GM21529 (cell line): Measurements from ENCODE around the gene BIK.
"Not testable (repeated sequence)": the region's sequence is repeated elsewhere in the genome, so short reads cannot be mapped to it uniquely, and the experiment has no call there.

ENCODE experiments used
- ATAC-seq: cut with Tn5 transposase; IDR thresholded peaks from one replicate; pipeline ENCODE4 v1.9.1; 2021; ENCODE audit not compliant: unreplicated experiment

BIK gene

GRCh38 chr22:43104056-43104625 lies 6.4 kb upstream of the BIK start:
- not testable (repeated sequence) for ATAC-seq

- not testable (repeated sequence) for ATAC-seq
These were observed 5.6 kb upstream of the BIK start for GRCh38 chr22:43104950-43105349.

GRCh38 chr22:43106302-43106701 lies 4.2 kb upstream of the BIK start:
- ATAC-seq, result no peak

GRCh38 chr22:43109511-43109910 lies 1.0 kb upstream of the BIK start:
- no peak for ATAC-seq

DNA sequence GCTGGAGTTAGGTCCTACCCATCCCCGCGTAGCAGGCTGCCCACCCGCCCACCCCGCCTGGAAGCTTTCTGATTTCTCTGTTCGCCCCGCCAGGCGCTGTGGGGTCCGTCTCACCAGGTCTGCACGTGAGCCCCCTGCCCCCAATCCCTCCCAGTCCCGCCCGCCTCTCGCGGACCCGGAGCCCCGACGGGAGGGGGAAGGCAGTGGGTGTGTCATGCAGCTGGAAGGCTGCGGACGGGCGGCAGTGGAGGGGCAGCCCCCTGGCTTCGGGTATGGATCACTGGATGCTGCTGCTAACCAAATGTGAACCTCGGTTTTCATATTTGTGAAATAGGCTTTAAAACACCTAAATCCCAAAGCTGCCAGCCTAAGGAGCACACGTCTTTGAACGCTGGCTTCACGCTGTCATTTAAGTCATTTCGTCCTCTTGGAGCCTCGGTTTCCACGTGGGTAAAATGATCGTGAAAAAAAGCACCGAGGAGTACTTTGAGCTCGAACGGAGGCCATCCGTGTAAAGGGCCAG lies 568 bp upstream of the BIK start:
- no peak for ATAC-seq

- peak; percentile 55 for ATAC-seq
These were observed 525 bp downstream of the BIK start for GRCh38 chr22:43110927-43111623.

- no peak for ATAC-seq
These were observed 3.1 kb downstream of the BIK start for GRCh38 chr22:43113526-43114251.

DNA sequence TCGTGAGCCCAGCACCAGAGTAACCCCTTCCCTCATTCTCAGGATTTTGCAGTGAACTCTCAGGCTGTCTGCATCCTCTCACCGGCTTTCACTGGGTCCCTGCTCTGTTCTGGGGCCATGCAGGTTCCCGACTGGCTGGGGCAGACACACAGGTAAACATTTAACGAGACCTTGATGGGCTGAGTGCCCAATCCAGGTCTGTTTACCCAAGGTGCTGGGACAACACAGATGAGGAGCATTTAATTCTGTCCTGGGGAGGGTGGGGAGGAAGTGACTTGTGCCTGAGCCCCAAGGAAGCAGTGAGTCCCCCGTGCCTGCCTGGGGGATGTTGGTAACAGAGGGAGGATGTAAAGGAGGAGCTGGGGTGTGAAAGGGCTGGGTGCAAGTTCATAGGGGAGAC lies 4.4 kb downstream of the BIK start:
- no peak for ATAC-seq

GRCh38 chr22:43116932-43117331 lies 6.4 kb downstream of the BIK start:
- ATAC-seq, result no peak

DNA sequence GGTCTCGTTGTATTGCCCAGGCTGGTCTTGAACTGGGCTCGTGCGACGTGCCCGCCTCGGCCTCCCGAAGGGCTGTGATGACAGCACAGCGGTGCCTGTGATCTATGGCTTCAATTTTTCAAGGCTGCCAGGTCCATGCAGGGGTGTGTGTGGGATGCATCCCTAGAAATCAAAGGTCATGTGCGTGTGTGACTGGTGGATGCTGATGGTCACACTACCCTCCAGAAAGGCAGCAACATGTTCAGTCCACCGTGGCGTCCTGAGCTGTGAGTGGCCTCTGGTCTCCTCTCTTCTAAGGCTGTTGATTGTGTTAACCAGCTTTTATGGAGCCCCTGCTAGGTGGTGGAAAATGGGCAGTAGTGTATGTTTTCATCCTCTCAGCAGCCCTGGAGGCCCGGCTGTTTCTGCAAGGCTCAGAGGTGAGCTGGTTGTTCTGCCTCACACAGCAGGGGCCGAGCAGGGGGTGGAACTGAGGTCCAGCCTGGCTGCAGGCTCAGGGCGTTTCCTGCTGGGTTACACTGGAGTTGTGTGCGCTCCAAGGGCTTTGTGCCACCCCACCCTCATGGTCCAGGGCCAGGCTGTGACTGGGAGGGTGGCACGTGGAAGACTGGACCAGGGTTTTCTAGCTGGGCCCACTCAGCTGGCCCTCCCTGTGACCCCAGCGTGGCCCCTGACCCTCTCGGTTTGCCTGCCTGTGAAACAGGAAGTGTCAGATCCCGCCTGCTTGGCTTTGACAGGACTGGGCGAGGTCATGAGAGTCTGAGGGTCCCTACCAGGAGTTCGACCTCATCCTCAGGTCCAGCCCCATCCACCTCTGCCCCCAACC lies 7.7 kb downstream of the BIK start:
- ATAC-seq, result no peak

DNA sequence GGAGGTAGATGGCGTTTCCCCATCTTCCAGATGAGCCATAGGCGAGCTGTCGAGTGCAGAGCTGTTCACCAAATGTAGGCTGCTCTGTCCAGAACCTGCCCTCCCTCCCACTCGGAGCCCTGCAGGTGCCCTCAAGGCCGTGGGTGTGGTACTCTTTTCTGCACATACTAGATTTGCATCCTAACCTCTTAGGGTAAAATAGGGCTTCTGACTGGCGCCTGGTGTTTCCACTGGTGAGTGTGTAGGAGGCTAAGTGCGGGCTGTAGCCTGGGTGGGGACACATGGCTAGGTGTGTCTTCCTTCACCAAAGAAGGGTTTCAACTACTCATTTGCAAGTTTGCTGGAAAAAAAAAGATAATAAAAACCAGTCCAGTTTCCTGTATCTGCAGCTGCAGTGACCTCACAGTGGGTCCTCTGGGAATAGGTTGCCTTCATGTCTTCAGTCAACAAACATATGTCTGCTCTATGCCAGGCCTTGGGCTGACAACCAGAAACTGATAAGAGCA lies 8.5 kb downstream of the BIK start:
- peak; percentile 72 for ATAC-seq

DNA sequence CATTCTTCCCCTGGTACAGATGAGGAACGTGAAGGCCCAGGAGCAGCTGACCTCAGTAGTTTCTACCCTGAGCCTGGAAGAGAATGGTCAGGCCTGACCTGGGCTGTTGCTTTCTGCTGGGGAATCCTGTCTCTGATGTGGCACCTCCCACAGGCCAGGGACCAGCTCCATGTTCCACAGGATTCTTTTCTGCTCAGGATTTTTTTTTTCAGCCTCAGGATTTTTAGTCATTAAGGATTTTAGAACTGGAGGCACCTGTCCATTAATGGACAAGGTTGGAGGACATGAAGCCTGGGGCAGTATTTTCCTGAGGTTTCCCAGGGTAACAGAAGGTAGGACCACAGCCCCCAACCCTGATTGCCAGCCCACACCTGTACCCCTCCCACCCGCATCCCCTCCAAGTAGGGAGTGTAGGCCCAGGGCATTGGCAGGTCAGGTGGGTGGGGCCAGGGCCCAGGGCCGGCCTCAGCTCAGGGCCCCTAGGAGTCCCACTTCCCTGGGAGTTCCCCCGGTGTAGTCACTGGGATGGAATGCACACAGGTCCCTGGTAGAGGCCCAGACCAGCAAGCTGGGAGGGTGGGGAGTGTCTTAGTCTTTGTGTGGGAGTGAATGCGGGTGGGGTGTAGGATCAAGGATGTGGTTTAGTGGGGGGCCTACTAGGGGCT lies 16.1 kb downstream of the BIK start:
- ATAC-seq, result no peak

- ATAC-seq, result no peak
These were observed 16.8 kb downstream of the BIK start for GRCh38 chr22:43127166-43127908.

- no peak for ATAC-seq
These were observed 17.6 kb downstream of the BIK start for GRCh38 chr22:43128116-43128515.

GRCh38 chr22:43128928-43129424 lies 18.4 kb downstream of the BIK start:
- no peak for ATAC-seq

- no peak for ATAC-seq
These were observed 19.2 kb downstream of the BIK start for GRCh38 chr22:43129426-43130425.

DNA sequence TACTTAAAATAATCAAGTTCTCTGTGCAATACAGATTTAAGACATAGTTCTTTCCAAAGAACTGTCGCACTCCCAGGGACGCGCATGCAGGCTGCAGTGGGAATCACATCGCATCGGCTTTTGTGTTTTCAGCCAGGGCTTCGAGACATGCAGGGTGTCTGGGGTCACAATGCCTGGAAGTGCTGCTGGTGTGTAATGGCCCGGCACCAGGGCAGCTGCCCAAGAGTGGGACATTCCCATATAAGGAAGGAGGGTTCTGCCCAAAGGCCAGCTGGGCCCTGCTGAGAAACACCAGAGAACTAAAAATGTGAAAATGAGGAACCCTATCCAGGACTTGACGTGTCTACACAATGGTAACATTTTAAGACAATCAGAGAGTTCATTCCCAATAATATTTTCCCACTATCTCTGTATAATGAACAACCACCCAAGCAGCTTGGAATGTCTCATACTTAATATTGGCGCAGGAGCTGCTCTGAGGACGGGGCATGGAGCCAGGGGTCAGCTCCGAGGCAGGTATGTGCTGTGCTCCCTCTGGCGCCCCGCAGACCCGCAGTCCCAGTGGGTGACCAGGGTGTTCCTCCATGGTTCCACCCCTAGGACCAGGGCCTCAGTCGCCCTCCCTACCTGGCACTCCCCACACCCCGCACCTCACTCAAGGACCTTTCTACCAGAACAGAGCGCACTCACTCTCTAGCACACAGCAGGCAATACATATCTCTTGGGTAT lies 21.4 kb downstream of the BIK start:
- ATAC-seq, result no peak

DNA sequence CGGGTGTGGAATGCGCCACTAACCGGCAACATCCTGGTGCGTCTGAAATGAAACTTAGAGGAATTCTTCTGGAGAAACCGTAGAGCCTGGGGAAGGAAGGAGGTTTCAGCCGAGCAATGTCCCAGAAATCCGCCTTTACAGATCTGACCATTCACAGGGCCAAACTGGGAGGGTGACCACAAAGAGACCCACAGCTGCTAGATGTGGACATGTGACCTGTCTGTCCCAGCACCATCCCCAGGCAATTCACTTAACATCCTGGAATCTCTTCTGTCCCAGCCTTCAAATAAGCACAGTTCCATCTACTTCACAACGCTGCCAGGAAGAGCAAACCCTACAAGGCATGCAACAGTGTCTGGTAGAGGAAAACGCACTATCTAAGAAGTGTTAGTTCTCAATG lies 22.9 kb downstream of the BIK start:
- no peak for ATAC-seq
